ENCODE data around the gene LRRC40. TPM values are rescaled to one million over a fixed set of nuclear protein-coding genes. Genes with fewer than 3 reads are reported as not detected.

Gene LRRC40
- total RNA-seq, 1 donor from 2014 or later: 9.1 TPM

GRCh38 chr1:70140343-70140742 lies 65.0 kb downstream of the LRRC40 start:
- H3K9me3 ChIP-seq: no peaks in the 10 kb centered on the region
- H3K27ac ChIP-seq: no peak overlapping the region
- no peaks in the 10 kb centered on the region for H3K36me3 ChIP-seq
- intact Hi-C loops (cut with DNase I): no loop called here
- H3K27me3 ChIP-seq: no peaks in the 10 kb centered on the region
- H3K4me3 ChIP-seq: no peak overlapping the region
- no peak for DNase-seq (ENCODE audit: extremely low spot score in 2 of 2)
- TF ChIP-seq CTCF (IDR thresholded peaks at IDR 0.05) (no peak), POLR2A (IDR thresholded peaks at IDR 0.05) (no peak), POLR2AphosphoS5 (IDR thresholded peaks at IDR 0.05; ENCODE audit: insufficient read depth in 1 of 2, low read depth in 1 of 2) (no peak)
- H3K4me1 ChIP-seq: peaks cover 9% of the 10 kb centered on the region

- intact Hi-C loops (cut with DNase I): no loop called here
- no peaks in the 10 kb centered on the region for H3K9me3 ChIP-seq
- no peaks in the 10 kb centered on the region for H3K36me3 ChIP-seq
- no peaks in the 10 kb centered on the region for H3K4me1 ChIP-seq
- H3K4me3 ChIP-seq: no peak overlapping the region
- no peaks in the 10 kb centered on the region for H3K27me3 ChIP-seq
- H3K27ac ChIP-seq: no peak overlapping the region
- no peak for DNase-seq (ENCODE audit: extremely low spot score in 2 of 2)
- TF ChIP-seq POLR2AphosphoS5 (IDR thresholded peaks at IDR 0.05; ENCODE audit: insufficient read depth in 1 of 2, low read depth in 1 of 2) (no peak), CTCF (IDR thresholded peaks at IDR 0.05) (no peak), POLR2A (IDR thresholded peaks at IDR 0.05) (no peak)
Observed at GRCh38 chr1:70134148-70134547, 71.2 kb downstream of the LRRC40 start.

- Histone ChIP-seq H3K4me3 (no peak overlapping the region), H3K9me3 (no peaks in the 10 kb centered on the region), H3K4me1 (no peaks in the 10 kb centered on the region), H3K27me3 (no peaks in the 10 kb centered on the region), H3K27ac (no peak overlapping the region), H3K36me3 (no peaks in the 10 kb centered on the region)
- intact Hi-C loops (cut with DNase I): no loop called here
- TF ChIP-seq POLR2A (IDR thresholded peaks at IDR 0.05) (no peak), POLR2AphosphoS5 (IDR thresholded peaks at IDR 0.05; ENCODE audit: insufficient read depth in 1 of 2, low read depth in 1 of 2) (no peak), CTCF (IDR thresholded peaks at IDR 0.05) (no peak)
- no peak for DNase-seq (ENCODE audit: extremely low spot score in 2 of 2)
Observed at GRCh38 chr1:70117046-70117445, 88.3 kb downstream of the LRRC40 start.

- intact Hi-C loops (cut with DNase I): no loop called here
- H3K27ac ChIP-seq: no peak overlapping the region
- DNase-seq (ENCODE audit: extremely low spot score in 2 of 2): no peak
- no peaks in the 10 kb centered on the region for H3K4me1 ChIP-seq
- TF ChIP-seq POLR2A (IDR thresholded peaks at IDR 0.05) (no peak), CTCF (IDR thresholded peaks at IDR 0.05) (no peak), POLR2AphosphoS5 (IDR thresholded peaks at IDR 0.05; ENCODE audit: insufficient read depth in 1 of 2, low read depth in 1 of 2) (no peak)
- no peak overlapping the region for H3K4me3 ChIP-seq
- no peaks in the 10 kb centered on the region for H3K27me3 ChIP-seq
- no peaks in the 10 kb centered on the region for H3K36me3 ChIP-seq
- H3K9me3 ChIP-seq: no peaks in the 10 kb centered on the region
Observed at GRCh38 chr1:70115315-70115714, 90.1 kb downstream of the LRRC40 start.

GRCh38 chr1:70112838-70113237 lies 92.5 kb downstream of the LRRC40 start:
- no peak for TF ChIP-seq CTCF (IDR thresholded peaks at IDR 0.05)
- no peak for TF ChIP-seq POLR2AphosphoS5 (IDR thresholded peaks at IDR 0.05; ENCODE audit: insufficient read depth in 1 of 2, low read depth in 1 of 2)
- no peak for TF ChIP-seq POLR2A (IDR thresholded peaks at IDR 0.05)

More at GRCh38 chr1:70112838-70113237, 92.5 kb downstream of the LRRC40 start:
- H3K36me3 ChIP-seq: no peaks in the 10 kb centered on the region
- no peak overlapping the region for H3K27ac ChIP-seq
- no peak for DNase-seq (ENCODE audit: extremely low spot score in 2 of 2)
- no peaks in the 10 kb centered on the region for H3K4me1 ChIP-seq
- intact Hi-C loops (cut with DNase I): no loop called here
- H3K27me3 ChIP-seq: no peaks in the 10 kb centered on the region
- no peaks in the 10 kb centered on the region for H3K9me3 ChIP-seq
- no peak overlapping the region for H3K4me3 ChIP-seq
